ENCODE results near the gene GPR78.

Gene GPR78

GRCh38 chr4:8592366-8593263 is 12.4 kb downstream of the GPR78 start, which contains the start of gene CPZ:
TSS of gene CPZ (plus strand) at chr4:8592765. CDS start at chr4:8592834, 69 bp downstream.
- H3K9me3 ChIP-seq (replicated peaks in 1 of 2; ENCODE audit: control insufficient read depth in 2 of 2, insufficient read depth in 1 of 2, low read depth in 1 of 2, low read length in 2 of 2): peaks cover 0 to 2% of the 10 kb centered on the region in 2 donors
- H3K18ac ChIP-seq (ENCODE audit: low read length): peak within 1 kb of the TSS; percentile 92
- peak within 1 kb of the TSS; percentile 27 for H3K4ac ChIP-seq (ENCODE audit: low read length)
- peak within 1 kb of the TSS; percentile 86 for H2BK15ac ChIP-seq (ENCODE audit: low read length)
- DNase-seq (ENCODE audit: low spot score): peak; percentile 64
- peaks cover 0 to 55% (median 13%) of the 10 kb centered on the region in 3 experiments for H3K27me3 ChIP-seq (ENCODE audit: control insufficient read depth in 3 of 3, insufficient read depth in 3 of 3, low read depth in 1 of 3, low read length in 3 of 3)
- peak within 1 kb of the TSS; percentile 95 for H2AK5ac ChIP-seq (ENCODE audit: low read depth, low read length)
- no peak within 1 kb of the TSS for H4K91ac ChIP-seq (ENCODE audit: low read depth, low read length, poor library complexity)
- no peak within 1 kb of the TSS for H4K8ac ChIP-seq (ENCODE audit: low read depth, low read length)
- no peaks in the 10 kb centered on the region for H3K79me1 ChIP-seq (ENCODE audit: low read depth, low read length)
- no peak within 1 kb of the TSS for H3K27ac ChIP-seq (replicated peaks; ENCODE audit: low read length)
- peak within 1 kb of the TSS; percentile 9 for H2BK120ac ChIP-seq (ENCODE audit: low read depth, low read length)
- no CpG with 5 or more reads among the region's 58 CpGs for WGBS, 2 donors (ENCODE audit: extremely low coverage in 2 of 2, insufficient read length in 2 of 2, insufficient replicate concordance in 1 of 2)
- H3K23ac ChIP-seq (ENCODE audit: low read depth, low read length, poor library complexity): peak within 1 kb of the TSS; percentile 86
- H2BK5ac ChIP-seq (ENCODE audit: low read length): peak within 1 kb of the TSS; percentile 76
- H3K4me1 ChIP-seq (ENCODE audit: control insufficient read depth in 2 of 2, insufficient read depth in 1 of 2, low read depth in 1 of 2, low read length in 2 of 2): peaks cover 0 to 34% of the 10 kb centered on the region in 2 donors
- H3K4me3 ChIP-seq (ENCODE audit: low read length in 2 of 2): peak within 1 kb of the TSS in 1 of 2 donors; percentile 78
- H3K4me2 ChIP-seq (ENCODE audit: insufficient read depth, low read length, poor library complexity, severe bottlenecking): peak within 1 kb of the TSS; percentile 90
- H2AFZ ChIP-seq (ENCODE audit: low read length): peak within 1 kb of the TSS; percentile 68
- peak within 1 kb of the TSS; percentile 88 for H2BK12ac ChIP-seq (ENCODE audit: low read length)
- H3K36me3 ChIP-seq (replicated peaks in 1 of 2; ENCODE audit: control insufficient read depth in 2 of 2, insufficient read depth in 2 of 2, low read length in 2 of 2): no peaks in the 10 kb centered on the region
- no peak within 1 kb of the TSS for H3K14ac ChIP-seq (ENCODE audit: low read length)
- peak within 1 kb of the TSS; percentile 56 for H3K9ac ChIP-seq (ENCODE audit: low read depth, low read length, poor library complexity)

DNA sequence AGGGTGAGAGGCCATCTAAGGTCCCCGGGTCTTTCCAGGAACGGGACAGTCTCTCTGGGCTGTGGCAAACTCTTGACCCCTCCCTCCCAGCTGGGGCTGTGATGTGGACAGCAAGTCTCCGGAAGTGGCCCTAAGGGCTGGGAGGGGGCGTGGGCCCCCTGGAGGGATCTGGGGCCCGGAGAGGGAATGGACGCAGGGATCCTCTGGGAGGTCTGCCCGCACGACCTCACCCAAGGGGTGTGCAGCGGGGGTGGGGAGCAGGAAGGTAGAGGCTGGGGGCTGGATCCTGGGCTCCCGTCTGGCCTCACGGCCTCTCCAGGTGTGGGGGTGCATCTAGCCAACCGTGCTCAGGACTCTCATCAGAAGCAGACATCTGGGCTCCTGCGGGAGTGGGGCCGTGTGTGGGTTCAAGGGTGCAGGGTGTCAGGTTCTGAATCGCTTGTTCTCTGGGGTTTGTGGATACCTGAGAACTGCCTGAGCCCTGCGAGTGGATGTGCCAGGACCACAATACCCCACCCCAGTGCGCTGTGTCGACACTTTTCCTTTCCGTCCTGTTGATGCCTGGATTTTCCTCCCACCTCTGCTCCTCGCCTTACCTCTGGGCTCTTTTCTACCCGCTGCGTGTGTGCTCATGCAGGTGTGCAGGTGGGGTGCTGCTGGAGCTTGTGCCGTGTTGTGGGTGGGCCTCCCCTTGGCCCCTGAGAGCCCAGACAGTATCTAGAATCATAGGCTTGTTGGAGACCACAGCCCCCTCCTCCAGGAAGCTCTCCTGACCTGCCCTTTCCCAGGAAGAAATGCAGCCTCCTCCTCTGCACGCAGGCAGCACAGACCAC is 13.3 kb downstream of the GPR78 start:
- peaks cover 0 to 34% of the 10 kb centered on the region in 2 donors for H3K4me1 ChIP-seq (ENCODE audit: control insufficient read depth in 2 of 2, insufficient read depth in 1 of 2, low read depth in 1 of 2, low read length in 2 of 2)
- no peak overlapping the region for H2BK5ac ChIP-seq (ENCODE audit: low read length)
- H3K4ac ChIP-seq (ENCODE audit: low read length): peak overlapping the region; percentile 27
- no peak overlapping the region for H4K8ac ChIP-seq (ENCODE audit: low read depth, low read length)
- H3K18ac ChIP-seq (ENCODE audit: low read length): peak overlapping the region; percentile 92
- H2AK5ac ChIP-seq (ENCODE audit: low read depth, low read length): peak overlapping the region; percentile 95
- no peak overlapping the region for H3K14ac ChIP-seq (ENCODE audit: low read length)
- H3K36me3 ChIP-seq (replicated peaks in 1 of 2; ENCODE audit: control insufficient read depth in 2 of 2, insufficient read depth in 2 of 2, low read length in 2 of 2): no peaks in the 10 kb centered on the region
- peak overlapping the region; percentile 68 for H2AFZ ChIP-seq (ENCODE audit: low read length)
- no peak overlapping the region for H3K9ac ChIP-seq (ENCODE audit: low read depth, low read length, poor library complexity)
- peak overlapping the region; percentile 21 for H3K23ac ChIP-seq (ENCODE audit: low read depth, low read length, poor library complexity)
- peak overlapping the region; percentile 90 for H3K4me2 ChIP-seq (ENCODE audit: insufficient read depth, low read length, poor library complexity, severe bottlenecking)
- peaks cover 0 to 2% of the 10 kb centered on the region in 2 donors for H3K9me3 ChIP-seq (replicated peaks in 1 of 2; ENCODE audit: control insufficient read depth in 2 of 2, insufficient read depth in 1 of 2, low read depth in 1 of 2, low read length in 2 of 2)
- H2BK15ac ChIP-seq (ENCODE audit: low read length): peak overlapping the region; percentile 86
- no peak overlapping the region for H4K91ac ChIP-seq (ENCODE audit: low read depth, low read length, poor library complexity)
- no peak overlapping the region for H3K27ac ChIP-seq (replicated peaks; ENCODE audit: low read length)
- peak overlapping the region in 1 of 2 donors; percentile 78 for H3K4me3 ChIP-seq (ENCODE audit: low read length in 2 of 2)
- H3K79me1 ChIP-seq (ENCODE audit: low read depth, low read length): no peaks in the 10 kb centered on the region
- no peak overlapping the region for H2BK120ac ChIP-seq (ENCODE audit: low read depth, low read length)
- peak overlapping the region; percentile 64 for H2BK12ac ChIP-seq (ENCODE audit: low read length)
- no peak for DNase-seq (ENCODE audit: low spot score)
- peaks cover 0 to 55% (median 13%) of the 10 kb centered on the region in 3 experiments for H3K27me3 ChIP-seq (ENCODE audit: control insufficient read depth in 3 of 3, insufficient read depth in 3 of 3, low read depth in 1 of 3, low read length in 3 of 3)
- no CpG with 5 or more reads among the region's 24 CpGs for WGBS, 2 donors (ENCODE audit: extremely low coverage in 2 of 2, insufficient read length in 2 of 2, insufficient replicate concordance in 1 of 2)

- Histone ChIP-seq H2BK120ac (ENCODE audit: low read depth, low read length) (no peak overlapping the region), H4K8ac (ENCODE audit: low read depth, low read length) (no peak overlapping the region), H2AK5ac (ENCODE audit: low read depth, low read length) (no peak overlapping the region), H3K23ac (ENCODE audit: low read depth, low read length, poor library complexity) (peak overlapping the region; percentile 25), H3K18ac (ENCODE audit: low read length) (peak overlapping the region; percentile 31), H3K4me1 (ENCODE audit: control insufficient read depth in 2 of 2, insufficient read depth in 1 of 2, low read depth in 1 of 2, low read length in 2 of 2) (peaks cover 0 to 34% of the 10 kb centered on the region in 2 donors), H3K4ac (ENCODE audit: low read length) (no peak overlapping the region), H2AFZ (ENCODE audit: low read length) (no peak overlapping the region), H3K9me3 (replicated peaks in 1 of 2; ENCODE audit: control insufficient read depth in 2 of 2, insufficient read depth in 1 of 2, low read depth in 1 of 2, low read length in 2 of 2) (peaks cover 0 to 2% of the 10 kb centered on the region in 2 donors), H3K4me3 (ENCODE audit: low read length in 2 of 2) (no peak overlapping the region), H3K4me2 (ENCODE audit: insufficient read depth, low read length, poor library complexity, severe bottlenecking) (no peak overlapping the region), H3K14ac (ENCODE audit: low read length) (no peak overlapping the region), H2BK12ac (ENCODE audit: low read length) (peak overlapping the region; percentile 51), H3K79me1 (ENCODE audit: low read depth, low read length) (no peaks in the 10 kb centered on the region), H2BK15ac (ENCODE audit: low read length) (no peak overlapping the region), H3K27me3 (ENCODE audit: control insufficient read depth in 3 of 3, insufficient read depth in 3 of 3, low read depth in 1 of 3, low read length in 3 of 3) (peaks cover 0 to 57% (median 13%) of the 10 kb centered on the region in 3 experiments), H3K9ac (ENCODE audit: low read depth, low read length, poor library complexity) (no peak overlapping the region), H3K36me3 (replicated peaks in 1 of 2; ENCODE audit: control insufficient read depth in 2 of 2, insufficient read depth in 2 of 2, low read length in 2 of 2) (no peaks in the 10 kb centered on the region), H4K91ac (ENCODE audit: low read depth, low read length, poor library complexity) (no peak overlapping the region), H3K27ac (replicated peaks; ENCODE audit: low read length) (no peak overlapping the region), H2BK5ac (ENCODE audit: low read length) (no peak overlapping the region)
- no CpG with 5 or more reads among the region's 24 CpGs for WGBS, 2 donors (ENCODE audit: extremely low coverage in 2 of 2, insufficient read length in 2 of 2, insufficient replicate concordance in 1 of 2)
- DNase-seq (ENCODE audit: low spot score): peak; percentile 72
These were observed 14.2 kb downstream of the GPR78 start for GRCh38 chr4:8594097-8595038.
